ENCODE data around the gene URI1.

Gene URI1

GRCh38 chr19:30056580-30056979 is 114.5 kb downstream of the URI1 start:
- H3K4me3 ChIP-seq (ENCODE audit: low read length): no peak overlapping the region
- TF ChIP-seq CTCF (conservative IDR thresholded peaks at IDR 0.05; ENCODE audit: low read length): no peak
- no peak for DNase-seq (ENCODE audit: low read depth)

- no peak for DNase-seq (ENCODE audit: low read depth)
- no peak overlapping the region for H3K4me3 ChIP-seq (ENCODE audit: low read length)
- TF ChIP-seq CTCF (conservative IDR thresholded peaks at IDR 0.05; ENCODE audit: low read length): no peak
Observed at GRCh38 chr19:30059741-30060457, 117.9 kb downstream of the URI1 start.

- H3K4me3 ChIP-seq (ENCODE audit: low read length): no peak overlapping the region
- no peak for TF ChIP-seq CTCF (conservative IDR thresholded peaks at IDR 0.05; ENCODE audit: low read length)
- no peak for DNase-seq (ENCODE audit: low read depth)
Observed at GRCh38 chr19:30060531-30061222, 118.6 kb downstream of the URI1 start.

GRCh38 chr19:30061223-30062064 is 119.4 kb downstream of the URI1 start:
- no peak for TF ChIP-seq CTCF (conservative IDR thresholded peaks at IDR 0.05; ENCODE audit: low read length)
- no peak overlapping the region for H3K4me3 ChIP-seq (ENCODE audit: low read length)
- no peak for DNase-seq (ENCODE audit: low read depth)

- TF ChIP-seq CTCF (conservative IDR thresholded peaks at IDR 0.05; ENCODE audit: low read length): no peak
- no peak for DNase-seq (ENCODE audit: low read depth)
- no peak overlapping the region for H3K4me3 ChIP-seq (ENCODE audit: low read length)
Observed at GRCh38 chr19:30062065-30062906, 120.2 kb downstream of the URI1 start.

GRCh38 chr19:30062907-30063649 is 121.0 kb downstream of the URI1 start:
- DNase-seq (ENCODE audit: low read depth): no peak

More at GRCh38 chr19:30062907-30063649, 121.0 kb downstream of the URI1 start:
- TF ChIP-seq CTCF (conservative IDR thresholded peaks at IDR 0.05; ENCODE audit: low read length): no peak
- no peak overlapping the region for H3K4me3 ChIP-seq (ENCODE audit: low read length)

Measured in AG10803 (cell line).